Activated naive CD4-positive, alpha-beta T cell treated with anti-CD3 and anti-CD28 coated beads, Interleukin-2, amount 50 U/mL, for 24 hours (primary cell): ENCODE results near the gene EGR1.

Experiments used
- H3K27ac Mint-ChIP-seq: one replicate; pipeline ENCODE4 v1.8.0; 2021; ENCODE audit warnings: mild to moderate bottlenecking, mixed read lengths
- H3K27me3 Mint-ChIP-seq: one replicate; pipeline ENCODE4 v1.8.0; 2021; ENCODE audit warnings: mixed read lengths
- H3K36me3 Mint-ChIP-seq: one replicate; pipeline ENCODE4 v1.8.0; 2021; ENCODE audit warnings: mixed read lengths
- H3K4me1 Mint-ChIP-seq: one replicate; pipeline ENCODE4 v1.8.0; 2021; ENCODE audit warnings: mixed read lengths
- H3K4me3 Mint-ChIP-seq: one replicate; pipeline ENCODE4 v1.8.0; 2021; ENCODE audit warnings: mild to moderate bottlenecking, mixed read lengths
- H3K9me3 Mint-ChIP-seq: one replicate; pipeline ENCODE4 v1.8.0; 2021; ENCODE audit warnings: mixed read lengths

Gene EGR1

GRCh38 chr5:138476918-138477317 lies 11.6 kb downstream of the EGR1 start:
- H3K4me3 Mint-ChIP-seq: no peak overlapping the region

DNA sequence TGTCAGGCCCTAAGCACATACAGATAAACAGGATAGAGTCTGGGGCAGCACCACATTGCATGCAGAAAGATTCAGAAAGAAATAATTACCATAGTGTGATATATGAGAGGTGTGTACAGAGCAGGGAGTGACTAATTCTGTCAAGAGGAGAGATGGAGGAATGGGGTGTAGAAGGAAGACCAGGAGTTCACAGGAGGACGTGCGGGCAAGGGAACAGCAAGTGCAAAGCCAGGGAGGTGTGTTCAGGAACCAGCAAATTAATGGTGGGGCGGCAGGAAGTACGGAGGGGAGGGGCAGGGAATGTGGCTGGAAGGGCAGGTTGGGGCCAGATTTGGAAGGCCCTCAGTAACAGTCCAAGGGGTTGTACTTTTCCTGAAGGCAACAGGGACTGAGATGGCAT lies 17.4 kb downstream of the EGR1 start:
- no peaks in the 10 kb centered on the region for H3K36me3 Mint-ChIP-seq
- H3K4me1 Mint-ChIP-seq: no peaks in the 10 kb centered on the region
- H3K27ac Mint-ChIP-seq: no peak overlapping the region
- H3K9me3 Mint-ChIP-seq: no peaks in the 10 kb centered on the region
- H3K27me3 Mint-ChIP-seq: no peaks in the 10 kb centered on the region
- no peak overlapping the region for H3K4me3 Mint-ChIP-seq

More at GRCh38 chr5:138476918-138477317, 11.6 kb downstream of the EGR1 start:
- H3K27ac Mint-ChIP-seq: no peak overlapping the region
- no peaks in the 10 kb centered on the region for H3K9me3 Mint-ChIP-seq
- H3K4me1 Mint-ChIP-seq: no peaks in the 10 kb centered on the region
- no peaks in the 10 kb centered on the region for H3K27me3 Mint-ChIP-seq
- H3K36me3 Mint-ChIP-seq: no peaks in the 10 kb centered on the region

DNA sequence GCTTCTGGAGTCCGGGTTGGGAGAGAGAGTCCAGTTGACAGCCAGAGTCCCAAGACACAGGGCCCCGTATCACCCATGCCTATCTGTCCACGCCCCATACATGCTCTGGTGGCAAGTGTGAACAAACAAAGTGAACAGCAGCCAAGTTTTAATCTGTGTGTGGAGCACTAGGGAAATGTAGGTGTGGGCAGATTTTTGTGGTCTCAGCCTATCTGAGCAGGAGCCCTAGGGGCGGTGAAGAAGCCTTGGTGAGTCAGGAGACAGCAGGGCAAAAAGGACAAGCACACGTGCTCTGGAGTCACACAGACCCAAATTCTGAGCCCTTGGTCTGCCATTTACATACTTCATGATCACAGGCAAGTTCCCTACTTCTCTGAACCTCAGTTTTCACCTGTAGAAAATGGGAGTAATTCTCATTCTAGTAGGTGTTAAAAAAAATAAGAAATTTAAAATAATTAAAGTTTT lies 23.2 kb downstream of the EGR1 start:
- H3K27ac Mint-ChIP-seq: no peak overlapping the region
- no peak overlapping the region for H3K4me3 Mint-ChIP-seq
- H3K27me3 Mint-ChIP-seq: peaks cover 3% of the 10 kb centered on the region
- no peaks in the 10 kb centered on the region for H3K9me3 Mint-ChIP-seq
- no peaks in the 10 kb centered on the region for H3K36me3 Mint-ChIP-seq
- peaks cover 15% of the 10 kb centered on the region for H3K4me1 Mint-ChIP-seq

DNA sequence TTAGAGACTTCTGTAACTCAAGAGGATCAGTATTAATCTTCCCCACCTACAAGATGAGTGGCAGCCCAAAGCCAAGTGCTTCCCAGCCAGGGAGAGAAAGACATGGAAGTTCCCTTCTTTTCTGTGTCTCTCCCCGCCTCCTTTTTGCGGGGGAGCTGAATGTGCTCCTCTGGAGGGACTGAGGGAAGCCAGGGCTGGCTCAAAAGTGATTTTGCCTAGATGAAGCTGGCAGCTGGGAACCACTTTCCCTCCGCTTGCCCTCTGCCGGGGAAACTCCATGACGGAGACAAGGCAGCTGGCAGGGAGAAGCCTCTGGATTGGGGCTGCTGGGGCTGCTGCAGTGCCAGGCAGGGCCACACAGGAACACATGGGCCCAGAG lies 24.4 kb downstream of the EGR1 start:
- Mint-ChIP-seq H3K36me3 (no peaks in the 10 kb centered on the region), H3K27ac (no peak overlapping the region), H3K4me1 (peaks cover 15% of the 10 kb centered on the region), H3K9me3 (no peaks in the 10 kb centered on the region), H3K27me3 (peaks cover 3% of the 10 kb centered on the region), H3K4me3 (no peak overlapping the region)

DNA sequence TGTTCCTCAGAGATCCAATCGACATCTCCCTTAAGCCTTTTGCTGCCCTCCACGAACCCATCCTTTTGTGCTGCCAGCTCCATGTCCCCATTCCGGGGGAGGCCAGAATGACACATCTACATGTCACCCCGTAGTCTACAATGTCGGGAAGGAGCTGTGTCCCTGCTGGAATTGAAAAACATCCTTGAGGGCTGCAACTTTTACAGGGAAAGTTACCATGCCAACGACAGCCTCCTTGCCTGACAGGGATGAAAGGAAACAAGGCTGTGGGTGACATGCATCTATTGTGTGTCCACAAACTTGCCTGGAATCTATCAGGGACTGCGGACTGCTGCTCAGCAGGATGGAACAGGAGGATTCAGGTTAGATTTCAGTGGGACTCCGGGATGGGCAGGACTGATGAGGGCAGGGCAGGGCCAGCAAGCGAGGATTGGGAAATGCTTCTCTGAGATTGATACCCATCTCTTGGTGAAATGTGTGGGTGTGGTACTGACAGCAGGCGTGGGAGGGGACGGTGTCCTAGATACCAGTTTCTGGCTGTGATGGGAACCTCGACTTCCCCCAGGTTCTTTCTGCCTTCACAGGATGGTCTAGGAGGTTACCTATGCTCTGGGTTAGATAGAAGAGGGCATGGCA lies 25.5 kb downstream of the EGR1 start:
- H3K36me3 Mint-ChIP-seq: no peaks in the 10 kb centered on the region
- peaks cover 15% of the 10 kb centered on the region for H3K4me1 Mint-ChIP-seq

GRCh38 chr5:138491284-138491648 lies 26.0 kb downstream of the EGR1 start:
- Mint-ChIP-seq H3K27ac (no peak overlapping the region), H3K4me1 (peaks cover 15% of the 10 kb centered on the region), H3K9me3 (no peaks in the 10 kb centered on the region), H3K4me3 (peak overlapping the region; percentile 59), H3K36me3 (no peaks in the 10 kb centered on the region), H3K27me3 (peaks cover 3% of the 10 kb centered on the region)

More for the DNA sequence above, 25.5 kb downstream of the EGR1 start:
- Mint-ChIP-seq H3K27ac (no peak overlapping the region), H3K4me3 (peak overlapping the region; percentile 59), H3K9me3 (no peaks in the 10 kb centered on the region), H3K27me3 (peaks cover 3% of the 10 kb centered on the region)

GRCh38 chr5:138491669-138492559 lies 26.6 kb downstream of the EGR1 start:
- no peak overlapping the region for H3K27ac Mint-ChIP-seq
- H3K36me3 Mint-ChIP-seq: no peaks in the 10 kb centered on the region
- peak overlapping the region; percentile 96 for H3K4me3 Mint-ChIP-seq
- no peaks in the 10 kb centered on the region for H3K9me3 Mint-ChIP-seq
- H3K4me1 Mint-ChIP-seq: peaks cover 15% of the 10 kb centered on the region
- peaks cover 3% of the 10 kb centered on the region for H3K27me3 Mint-ChIP-seq

GRCh38 chr5:138492560-138493045 lies 27.3 kb downstream of the EGR1 start:
- Mint-ChIP-seq H3K27me3 (peaks cover 3% of the 10 kb centered on the region), H3K4me1 (peaks cover 15% of the 10 kb centered on the region), H3K36me3 (no peaks in the 10 kb centered on the region), H3K27ac (peak overlapping the region; percentile 13), H3K4me3 (peak overlapping the region; percentile 96), H3K9me3 (no peaks in the 10 kb centered on the region)

- peaks cover 1% of the 10 kb centered on the region for H3K27me3 Mint-ChIP-seq
Measured at GRCh38 chr5:138495351-138495750, 30.1 kb downstream of the EGR1 start.

DNA sequence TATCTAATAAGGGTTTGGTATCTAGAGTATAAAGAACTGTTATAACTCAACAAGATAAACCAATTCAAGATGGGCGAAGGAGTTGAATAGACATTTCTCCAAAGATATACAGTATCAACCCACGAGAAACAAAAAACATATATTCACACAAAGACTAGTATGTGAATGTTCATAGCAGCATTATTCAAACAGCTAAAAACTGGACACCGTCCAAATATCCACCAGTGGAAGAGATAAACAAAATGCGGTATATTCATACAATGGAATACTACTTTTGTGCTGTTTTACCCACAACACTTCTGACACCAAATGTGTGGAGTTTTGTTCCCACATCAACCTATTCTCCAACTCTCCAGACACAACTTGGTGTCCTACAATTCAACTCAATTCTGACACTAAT lies 33.1 kb downstream of the EGR1 start:
- H3K27ac Mint-ChIP-seq: no peak overlapping the region
- peaks cover 1% of the 10 kb centered on the region for H3K4me1 Mint-ChIP-seq
- H3K27me3 Mint-ChIP-seq: no peaks in the 10 kb centered on the region
- no peaks in the 10 kb centered on the region for H3K9me3 Mint-ChIP-seq
- no peak overlapping the region for H3K4me3 Mint-ChIP-seq
- no peaks in the 10 kb centered on the region for H3K36me3 Mint-ChIP-seq

More at GRCh38 chr5:138495351-138495750, 30.1 kb downstream of the EGR1 start:
- Mint-ChIP-seq H3K4me1 (peaks cover 11% of the 10 kb centered on the region), H3K27ac (no peak overlapping the region), H3K36me3 (no peaks in the 10 kb centered on the region), H3K4me3 (no peak overlapping the region), H3K9me3 (no peaks in the 10 kb centered on the region)

DNA sequence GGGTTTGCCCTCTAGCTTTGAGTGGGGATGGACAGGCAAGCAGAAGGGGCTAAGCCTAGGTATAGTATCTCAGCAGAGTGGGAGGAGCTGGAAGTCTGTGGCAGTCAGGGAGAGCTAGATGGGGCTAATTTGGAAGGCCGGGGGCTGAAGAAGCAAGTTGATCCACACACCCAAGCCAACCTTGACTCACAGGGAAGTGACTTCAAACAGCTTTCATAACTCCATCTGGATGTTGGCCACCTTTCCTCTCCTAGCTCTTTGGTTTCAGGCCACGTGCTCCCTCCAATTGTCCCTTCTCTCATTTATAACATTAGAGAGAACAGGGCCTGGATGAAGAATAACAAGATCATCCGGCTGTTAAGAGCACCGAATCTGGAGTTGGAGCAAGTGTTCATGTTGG lies 36.8 kb downstream of the EGR1 start:
- H3K27ac Mint-ChIP-seq: no peak overlapping the region
- H3K4me3 Mint-ChIP-seq: no peak overlapping the region
- no peaks in the 10 kb centered on the region for H3K9me3 Mint-ChIP-seq
- H3K4me1 Mint-ChIP-seq: peaks cover 6% of the 10 kb centered on the region
- H3K27me3 Mint-ChIP-seq: no peaks in the 10 kb centered on the region
- H3K36me3 Mint-ChIP-seq: no peaks in the 10 kb centered on the region

DNA sequence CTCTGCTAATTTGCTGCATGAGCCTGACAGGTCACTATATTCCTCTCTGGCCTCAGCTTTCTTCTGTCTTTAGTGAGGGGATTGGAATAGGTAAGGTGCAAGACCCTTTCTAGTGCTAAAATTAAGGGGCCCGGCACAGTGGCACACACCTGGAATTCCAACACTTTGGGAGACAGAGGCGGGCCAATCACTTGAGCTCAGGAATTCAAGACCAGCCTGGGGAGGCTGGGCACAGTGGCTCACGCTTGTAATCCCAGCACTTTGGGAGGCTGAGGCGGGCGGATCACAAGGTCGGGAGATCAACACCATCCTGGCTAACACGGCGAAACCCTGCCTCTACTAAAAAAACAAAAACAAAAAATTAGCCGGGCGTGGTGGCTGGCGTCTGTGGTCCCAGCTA lies 37.2 kb downstream of the EGR1 start:
- peaks cover 3% of the 10 kb centered on the region for H3K36me3 Mint-ChIP-seq
- H3K27ac Mint-ChIP-seq: no peak overlapping the region

DNA sequence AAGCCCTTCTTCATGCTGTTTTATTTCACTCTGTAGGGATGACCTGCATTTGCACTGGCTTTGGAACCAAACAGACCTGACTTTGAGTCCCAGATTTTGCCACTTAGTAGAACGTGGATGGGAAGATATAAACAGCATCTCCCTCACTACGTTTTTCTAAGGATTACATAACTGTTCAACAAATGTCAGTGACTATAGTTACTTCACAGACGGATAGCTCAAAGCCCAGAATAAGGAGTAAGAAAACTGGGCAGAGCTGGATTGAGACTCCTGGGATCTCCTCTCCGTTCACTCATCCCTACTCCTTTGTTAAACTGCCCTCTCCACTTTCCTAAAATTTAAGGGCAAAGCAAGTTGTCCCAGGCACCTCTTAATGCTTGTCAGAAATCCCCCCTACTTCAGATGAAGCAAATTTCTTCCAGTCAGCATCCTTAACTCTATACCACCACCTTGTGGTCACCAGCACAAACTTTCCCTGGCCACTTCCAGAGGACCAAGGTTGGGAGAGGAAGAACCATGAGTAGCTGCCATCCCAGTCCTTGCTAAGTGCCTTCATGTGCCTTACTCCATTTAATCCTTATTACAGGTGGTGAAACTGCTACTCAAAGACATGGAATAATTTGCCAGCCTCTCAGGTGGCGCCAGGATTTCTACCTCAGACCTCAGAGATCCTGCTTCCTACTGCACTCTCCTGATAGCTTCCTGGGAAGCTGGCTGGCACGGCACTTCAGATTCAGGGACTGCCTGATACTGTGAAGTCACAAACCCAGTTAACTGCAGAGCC lies 38.4 kb downstream of the EGR1 start:
- H3K9me3 Mint-ChIP-seq: no peaks in the 10 kb centered on the region
- peaks cover 6% of the 10 kb centered on the region for H3K4me1 Mint-ChIP-seq
- no peak overlapping the region for H3K27ac Mint-ChIP-seq
- H3K27me3 Mint-ChIP-seq: no peaks in the 10 kb centered on the region
- peaks cover 4% of the 10 kb centered on the region for H3K36me3 Mint-ChIP-seq
- no peak overlapping the region for H3K4me3 Mint-ChIP-seq

More for the DNA sequence above, 37.2 kb downstream of the EGR1 start:
- H3K9me3 Mint-ChIP-seq: no peaks in the 10 kb centered on the region
- no peak overlapping the region for H3K4me3 Mint-ChIP-seq
- no peaks in the 10 kb centered on the region for H3K27me3 Mint-ChIP-seq
- H3K4me1 Mint-ChIP-seq: peaks cover 6% of the 10 kb centered on the region

DNA sequence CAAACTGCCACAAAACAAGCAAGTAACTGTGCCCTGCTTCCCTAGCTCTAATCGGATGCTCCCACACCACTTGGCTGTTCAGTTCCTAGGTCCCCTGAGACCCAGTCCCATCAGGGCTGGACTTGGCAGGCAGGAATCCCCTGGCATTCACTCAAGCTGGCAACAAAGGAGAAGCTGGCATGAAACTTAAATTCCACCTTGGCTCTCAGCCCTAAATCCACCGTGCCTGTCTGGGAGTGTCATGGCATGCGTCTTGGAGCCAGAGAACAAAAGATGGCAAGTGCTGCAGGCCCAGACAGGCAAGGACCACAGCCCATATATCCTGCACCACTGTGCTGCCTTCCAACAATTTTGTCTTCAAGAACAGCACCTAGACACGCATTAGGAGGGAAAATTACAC lies 39.5 kb downstream of the EGR1 start:
- peaks cover 6% of the 10 kb centered on the region for H3K36me3 Mint-ChIP-seq
- H3K4me3 Mint-ChIP-seq: no peak overlapping the region
- no peaks in the 10 kb centered on the region for H3K27me3 Mint-ChIP-seq
- peaks cover 6% of the 10 kb centered on the region for H3K4me1 Mint-ChIP-seq
- no peak overlapping the region for H3K27ac Mint-ChIP-seq
- no peaks in the 10 kb centered on the region for H3K9me3 Mint-ChIP-seq
